WTC11 (cell line): ENCODE results near the gene ITPKB. TPM values are rescaled to one million over a fixed set of nuclear protein-coding genes. Genes with fewer than 3 reads are reported as not detected.

Experiments used
- ATAC-seq: fragments of 200-7000 bp; cut with Tn5 transposase; 2 replicates; pipeline ENCODE4 v1.10.0; 2021; ENCODE audit warnings: mild to moderate bottlenecking, moderate library complexity
- CTCF ChIA-PET: fragments of 300-600 bp; sonication (Branson Sonifier 250); formaldehyde crosslinking; loops from one replicate; lab custom pipeline; 2021; ENCODE audit warnings: antibody characterized with exemption; lab: Charles Lee
- POLR2A ChIA-PET: fragments of 350-600 bp; sonication (Branson Sonifier 250); formaldehyde crosslinking; loops from one replicate; lab custom pipeline; 2021; ENCODE audit warnings: antibody characterized with exemption; lab: Charles Lee
- DNase-seq: peaks from one replicate; pipeline ENCODE4 v3.0.0; 2021; ENCODE audit warnings: low spot score
- H3K27ac Mint-ChIP-seq: 2 replicates; pipeline ENCODE4 v1.8.0; 2021; ENCODE audit warnings: mixed read lengths
- H3K27me3 Mint-ChIP-seq: 2 replicates; pipeline ENCODE4 v1.8.0; 2021; ENCODE audit warnings: low read depth, mild to moderate bottlenecking, moderate library complexity, mixed read lengths
- H3K36me3 Mint-ChIP-seq: 2 replicates; pipeline ENCODE4 v1.8.0; 2021; ENCODE audit warnings: mixed read lengths
- H3K4me1 Mint-ChIP-seq: 2 replicates; pipeline ENCODE4 v1.8.0; 2022; ENCODE audit warnings: mixed read lengths
- H3K4me3 Mint-ChIP-seq: 2 replicates; pipeline ENCODE4 v1.8.0; 2021; ENCODE audit warnings: mild to moderate bottlenecking, moderate library complexity, mixed read lengths
- H3K9me3 Mint-ChIP-seq: 2 replicates; pipeline ENCODE4 v1.8.0; 2021; ENCODE audit warnings: mixed read lengths
- ATF1 ChIP-seq: sonication (generic); formaldehyde crosslinking; IDR thresholded peaks from 2 replicates; pipeline ENCODE4 v1.8.1; 2023; ENCODE audit warnings: mild to moderate bottlenecking, moderate library complexity, missing genetic modification reagents
- CDX4 ChIP-seq: fragments of 250-450 bp; sonication (Bioruptor Pico); IDR thresholded peaks from 2 replicates; pipeline ENCODE4 v1.9.0; 2021; ENCODE audit warnings: moderate library complexity, mild to moderate bottlenecking, inconsistent platforms, borderline replicate concordance
- E2F5 ChIP-seq: sonication (generic); formaldehyde crosslinking; IDR thresholded peaks from 2 replicates; pipeline ENCODE4 v1.8.1; 2022; ENCODE audit warnings: mild to moderate bottlenecking, moderate library complexity, missing genetic modification reagents
- IRF2 ChIP-seq: sonication (generic); formaldehyde crosslinking; IDR thresholded peaks from 2 replicates; pipeline ENCODE4 v1.8.0; 2022; ENCODE audit warnings: low read depth, missing genetic modification reagents, borderline replicate concordance
- MYBL2 ChIP-seq: sonication (generic); formaldehyde crosslinking; IDR thresholded peaks from 2 replicates; pipeline ENCODE4 v1.8.1; 2023; ENCODE audit warnings: mild to moderate bottlenecking, moderate library complexity, missing genetic modification reagents
- NR2C2 ChIP-seq: sonication (generic); formaldehyde crosslinking; IDR thresholded peaks from 2 replicates; pipeline ENCODE4 v1.8.0; 2022; ENCODE audit warnings: mild to moderate bottlenecking, missing genetic modification reagents
- PRRX2 ChIP-seq: fragments of 250-450 bp; sonication (Bioruptor Pico); IDR thresholded peaks from 2 replicates; pipeline ENCODE4 v1.8.0; 2021; ENCODE audit warnings: mild to moderate bottlenecking
- SMAD3 ChIP-seq: sonication (generic); formaldehyde crosslinking; IDR thresholded peaks from 2 replicates; pipeline ENCODE4 v1.8.0; 2022; ENCODE audit warnings: missing genetic modification reagents, mild to moderate bottlenecking, borderline replicate concordance
- TEAD4 ChIP-seq: sonication (generic); formaldehyde crosslinking; IDR thresholded peaks from 2 replicates; pipeline ENCODE4 v1.8.0; 2022; ENCODE audit warnings: mild to moderate bottlenecking, missing genetic modification reagents
- USF2 ChIP-seq: sonication (generic); formaldehyde crosslinking; IDR thresholded peaks from 2 replicates; pipeline ENCODE4 v1.8.1; 2023; ENCODE audit warnings: mild to moderate bottlenecking, missing genetic modification reagents, moderate library complexity
- ZMAT4 ChIP-seq: fragments of 250-450 bp; sonication (Bioruptor Pico); IDR thresholded peaks from 2 replicates; pipeline ENCODE4 v1.9.0; 2021; ENCODE audit warnings: mild to moderate bottlenecking
- ZNF263 ChIP-seq: sonication (generic); formaldehyde crosslinking; IDR thresholded peaks from 2 replicates; pipeline ENCODE4 v1.8.1; 2022; ENCODE audit warnings: low read depth, mild to moderate bottlenecking, moderate library complexity, missing genetic modification reagents
- ZNF317 ChIP-seq: sonication (generic); formaldehyde crosslinking; IDR thresholded peaks from 2 replicates; pipeline ENCODE4 v1.8.1; 2023; ENCODE audit warnings: low read depth, mild to moderate bottlenecking, moderate library complexity, missing genetic modification reagents, borderline replicate concordance
- ZNF416 ChIP-seq: fragments of 250-450 bp; sonication (Bioruptor Pico); IDR thresholded peaks from 2 replicates; pipeline ENCODE4 v1.9.0; 2021; ENCODE audit warnings: mild to moderate bottlenecking, inconsistent platforms
- ZNF425 ChIP-seq: fragments of 250-450 bp; sonication (Bioruptor Pico); conservative IDR thresholded peaks from 2 replicates; pipeline ENCODE4 v1.9.0; 2021; ENCODE audit warnings: mild to moderate bottlenecking
- ZNF671 ChIP-seq: fragments of 250-450 bp; sonication (Bioruptor Pico); IDR thresholded peaks from 2 replicates; pipeline ENCODE4 v1.8.0; 2021; ENCODE audit warnings: mild to moderate bottlenecking
- ZSCAN18 ChIP-seq: fragments of 250-450 bp; sonication (Bioruptor Pico); IDR thresholded peaks from 2 replicates; pipeline ENCODE4 v2.1.2; 2022; ENCODE audit warnings: mild to moderate bottlenecking, moderate library complexity
- total RNA-seq: library from RNA; stranded (reverse); gene quantifications from 3 replicates; pipeline ENCODE4 v1.2.3, GENCODE V29; 2021

Gene ITPKB
- total RNA-seq, 1 experiment from 2014 or later = 15.6 TPM

- ChIA-PET CTCF (interaction anchor here (1.3 to 1.4 kb wide), 3 partner anchors 34 to 113 kb away, joined by 3 to 6 read pairs (median 3); no protein-coding TSS in a partner anchor), POLR2A (no interaction called here)
- no peak for TF ChIP-seq ATF1 (CRISPR knock-in tag)
- TF ChIP-seq ZNF425 (CRISPR knock-in tag) = no peak
- TF ChIP-seq ZNF671 (CRISPR knock-in tag) = no peak
- TF ChIP-seq USF2 = no peak
- no peak for TF ChIP-seq ZSCAN18 (CRISPR knock-in tag)
- TF ChIP-seq ZNF317 (CRISPR knock-in tag) = no peak
- no peak for TF ChIP-seq ZNF263 (CRISPR knock-in tag)
- no peak for TF ChIP-seq IRF2 (CRISPR knock-in tag)
- TF ChIP-seq MYBL2 (CRISPR knock-in tag) = no peak
- no peak for TF ChIP-seq ZNF416 (CRISPR knock-in tag)
- no peak for TF ChIP-seq NR2C2 (CRISPR knock-in tag)
- no peak for TF ChIP-seq SMAD3 (CRISPR knock-in tag)
- TF ChIP-seq CDX4 = no peak
- no peak for TF ChIP-seq TEAD4 (CRISPR knock-in tag)
- TF ChIP-seq ZMAT4 = no peak
- TF ChIP-seq PRRX2 (CRISPR knock-in tag) = no peak
- no peak for TF ChIP-seq E2F5 (CRISPR knock-in tag)
- ATAC-seq (no peak), DNase-seq (no peak)
- Mint-ChIP-seq H3K4me3 (no peak overlapping the region), H3K4me1 (peaks cover 44% of the 10 kb centered on the region), H3K27ac (no peak overlapping the region), H3K27me3 (peaks cover 51% of the 10 kb centered on the region), H3K9me3 (no peaks in the 10 kb centered on the region), H3K36me3 (no peaks in the 10 kb centered on the region)
Observed at GRCh38 chr1:226682871-226683814, 55.9 kb downstream of the ITPKB start.
